SK-MEL-5 (cell line): ENCODE results near the gene CDC26. TPM values are rescaled to one million over a fixed set of nuclear protein-coding genes. Genes with fewer than 3 reads are reported as not detected.

ENCODE experiments used
- DNase-seq: peaks from one replicate; pipeline ENCODE4 v3.0.0-alpha.2; 2016; ENCODE audit warnings: low read depth, low spot score
- in situ Hi-C: cut with HindIII; loops from 2 replicates; pipeline ENCODE4 v1.10.0; 2016; ENCODE audit warnings: low sequenced_read_pairs, high pct_unique_total_duplicates, low pct_unique_long_range_greater_than_20kb
- total RNA-seq: library from RNA; depleted of rRNA; stranded (reverse); fragments of >200 nt; shearing (Covaris generic); gene quantifications from 2 replicates; pipeline ENCODE4 v1.2.3, GENCODE V29; 2014; rRNA removed

CDC26 gene
- total RNA-seq, 1 experiment from 2014 or later, result 33.7 TPM

DNA sequence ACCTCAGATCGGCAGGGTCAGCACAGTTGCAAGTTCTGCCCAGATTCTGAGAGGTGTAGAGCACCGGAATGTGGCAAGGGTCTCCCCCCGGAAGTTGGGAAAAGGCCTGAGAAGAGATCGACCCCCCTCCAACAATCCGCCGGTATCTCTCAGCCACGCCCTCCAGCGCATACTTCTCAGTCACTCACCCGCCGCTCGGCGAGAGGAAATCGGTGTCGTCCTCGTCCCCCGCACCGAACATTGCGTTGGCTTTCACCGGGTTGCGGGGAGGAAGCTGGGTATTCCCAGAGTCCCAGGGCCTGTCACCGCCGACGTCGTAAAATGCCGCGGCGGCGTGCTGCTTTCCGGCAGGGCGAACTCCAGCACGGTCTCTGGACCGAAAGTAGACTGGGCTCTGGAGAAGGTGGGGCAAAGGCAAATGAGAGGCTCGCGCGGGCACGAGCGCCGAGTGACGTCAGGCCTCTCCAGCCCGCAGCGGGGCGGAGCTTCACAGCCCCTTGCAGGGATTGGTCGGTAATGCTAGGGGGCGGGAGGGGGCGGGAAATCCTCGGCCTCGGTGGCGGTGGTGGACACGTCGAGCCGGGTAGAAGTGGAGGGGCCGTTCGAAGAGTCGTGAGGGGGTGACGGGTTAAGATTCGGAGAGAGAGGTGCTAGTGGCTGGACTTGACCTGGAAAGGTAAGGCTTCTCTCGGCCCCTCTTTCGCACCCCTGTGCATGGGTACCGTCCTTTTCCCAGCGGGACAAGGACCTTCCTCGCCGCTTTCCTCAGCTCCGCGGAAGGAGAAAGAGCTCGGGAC, 54.2 kb downstream of the CDC26 start, which contains the start of the genes FKBP15 and SLC31A1:
TSS of gene FKBP15 (minus strand) at position 275 of the 797 bp plus-strand sequence. CDS start at position 241, 34 bp downstream.
TSS of gene SLC31A1 (plus strand) at position 542 of the 797 bp plus-strand sequence. CDS start 34,605 bp downstream, outside the sequence.
- in situ Hi-C loops, result no loop called here

DNA sequence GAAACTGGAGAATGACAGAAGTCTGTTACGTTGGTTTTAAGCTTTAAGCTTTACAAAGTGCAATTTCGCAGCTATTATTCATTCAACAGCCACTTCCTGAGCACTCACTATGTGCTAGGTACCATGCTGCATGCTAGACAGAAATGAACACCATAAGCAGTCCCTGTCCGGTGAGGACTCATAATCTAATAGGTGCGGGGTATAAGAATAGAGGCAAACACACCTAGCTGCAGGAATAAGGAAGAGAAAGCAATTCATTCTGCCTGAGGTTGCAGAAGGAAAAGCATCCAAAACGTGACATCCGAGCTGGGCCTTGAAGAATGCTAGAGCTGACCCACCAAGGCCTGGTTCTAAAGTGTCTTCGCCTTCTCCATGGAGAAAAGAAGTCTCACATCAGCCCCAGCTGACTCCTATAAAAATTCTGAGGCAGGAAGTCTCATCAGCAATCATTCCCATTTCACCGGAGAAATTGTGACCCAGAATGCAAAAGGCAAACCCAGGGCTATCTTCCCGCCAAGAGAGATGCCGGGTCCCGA, 54.8 kb downstream of the CDC26 start:
- DNase-seq, result no peak
- in situ Hi-C loops, result no loop called here

More for the DNA sequence above, 54.2 kb downstream of the CDC26 start, which contains the start of the genes FKBP15 and SLC31A1:
- DNase-seq, result peak; percentile 98

DNA sequence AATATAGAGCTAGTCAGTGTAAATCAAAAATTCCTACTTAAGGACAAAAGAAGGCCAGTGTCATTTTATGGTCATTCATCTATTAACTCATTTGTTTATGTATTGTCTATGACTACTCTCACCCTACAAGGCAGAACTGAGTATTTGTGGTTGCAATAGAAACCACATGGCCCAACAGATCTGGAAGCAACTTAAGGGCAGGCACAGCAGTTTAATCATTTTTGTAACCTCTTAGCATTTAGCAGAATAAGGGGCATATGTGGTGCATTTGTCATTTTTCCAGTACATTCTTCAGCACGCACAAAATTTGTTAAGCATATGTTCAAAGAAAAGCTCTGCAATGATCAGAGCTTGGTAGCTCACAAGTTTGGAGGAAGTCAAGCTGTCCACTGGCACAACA, 55.4 kb downstream of the CDC26 start:
- in situ Hi-C loops, result no loop called here
- no peak for DNase-seq

DNA sequence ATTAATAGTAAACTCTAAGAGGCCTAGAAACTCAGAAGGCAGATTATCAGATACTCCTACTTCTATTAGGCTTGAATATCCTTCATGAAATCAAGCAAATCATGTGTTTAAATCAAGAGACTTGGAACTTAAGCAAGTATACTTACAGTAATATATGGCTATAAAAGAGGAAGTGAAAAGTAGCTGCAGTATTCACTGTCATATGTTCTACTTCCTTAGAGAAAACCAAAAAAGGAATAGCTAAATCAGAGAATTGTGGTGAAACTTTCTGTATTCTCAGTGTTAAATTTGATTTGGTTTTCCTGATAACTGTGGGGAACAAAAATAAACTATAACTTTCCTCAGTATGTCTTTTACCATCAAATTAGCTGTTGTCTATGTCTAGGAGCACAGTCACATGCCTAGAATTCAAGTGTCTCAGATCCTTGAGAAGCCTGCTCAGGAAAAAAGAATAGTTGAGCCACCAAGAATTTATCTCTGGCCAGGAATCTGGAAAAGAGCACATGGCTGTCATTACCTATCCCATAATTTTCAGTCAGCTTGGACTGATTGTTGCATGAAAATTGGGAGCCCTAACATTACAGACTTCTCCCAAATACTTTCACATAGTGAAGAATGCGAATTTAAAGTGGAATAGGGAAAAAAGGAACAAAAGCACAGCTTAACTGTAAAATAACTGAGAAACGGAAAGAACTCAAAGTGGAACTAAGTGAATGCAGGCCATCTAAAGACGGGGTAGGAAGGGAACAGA, 56.0 kb downstream of the CDC26 start:
- no peak for DNase-seq
- in situ Hi-C loops, result no loop called here

Other genes with a start within 250 kb of the CDC26 start
- 1.3 and 1.4 TPM in 2 replicates for gene ZFP37, start 218.8 kb downstream of the CDC26 start, total RNA-seq
- gene SLC31A2, start 124.6 kb downstream of the CDC26 start, total RNA-seq, result 11.9 and 12.1 TPM in 2 replicates
- 34.9 and 35.1 TPM in 2 replicates for gene FKBP15, start 54.3 kb downstream of the CDC26 start, total RNA-seq
- gene SLC31A1, start 54.0 kb downstream of the CDC26 start, total RNA-seq, result 104 and 105 TPM in 2 replicates
- gene PRPF4, start 86 bp upstream of the CDC26 start, total RNA-seq, result 44.7 and 59.0 TPM in 2 replicates
- not detected in 2 replicates for gene RNF183, start 27.8 kb upstream of the CDC26 start, total RNA-seq
- gene WDR31, start 64.7 kb upstream of the CDC26 start, total RNA-seq, result 2.2 and 2.4 TPM in 2 replicates
- gene BSPRY, start 74.0 kb upstream of the CDC26 start, total RNA-seq, result not detected in 2 replicates
- gene HDHD3, start 101.4 kb upstream of the CDC26 start, total RNA-seq, result 31.1 and 33.8 TPM in 2 replicates
- gene ALAD, start 125.7 kb upstream of the CDC26 start, total RNA-seq, result 17.7 and 18.5 TPM in 2 replicates
- 73.8 and 78.2 TPM in 2 replicates for gene POLE3, start 135.1 kb upstream of the CDC26 start, total RNA-seq
- 1.1 and 1.4 TPM in 2 replicates for gene C9orf43, start 135.2 kb upstream of the CDC26 start, total RNA-seq
- gene RGS3, start 188.2 kb upstream of the CDC26 start, total RNA-seq, result 23.3 and 25.0 TPM in 2 replicates